Measurements from ENCODE around the gene RHOV.

RHOV gene

GRCh38 chr15:40829115-40829514, 44.9 kb downstream of the RHOV start:
- TF ChIP-seq, protein P1, sequence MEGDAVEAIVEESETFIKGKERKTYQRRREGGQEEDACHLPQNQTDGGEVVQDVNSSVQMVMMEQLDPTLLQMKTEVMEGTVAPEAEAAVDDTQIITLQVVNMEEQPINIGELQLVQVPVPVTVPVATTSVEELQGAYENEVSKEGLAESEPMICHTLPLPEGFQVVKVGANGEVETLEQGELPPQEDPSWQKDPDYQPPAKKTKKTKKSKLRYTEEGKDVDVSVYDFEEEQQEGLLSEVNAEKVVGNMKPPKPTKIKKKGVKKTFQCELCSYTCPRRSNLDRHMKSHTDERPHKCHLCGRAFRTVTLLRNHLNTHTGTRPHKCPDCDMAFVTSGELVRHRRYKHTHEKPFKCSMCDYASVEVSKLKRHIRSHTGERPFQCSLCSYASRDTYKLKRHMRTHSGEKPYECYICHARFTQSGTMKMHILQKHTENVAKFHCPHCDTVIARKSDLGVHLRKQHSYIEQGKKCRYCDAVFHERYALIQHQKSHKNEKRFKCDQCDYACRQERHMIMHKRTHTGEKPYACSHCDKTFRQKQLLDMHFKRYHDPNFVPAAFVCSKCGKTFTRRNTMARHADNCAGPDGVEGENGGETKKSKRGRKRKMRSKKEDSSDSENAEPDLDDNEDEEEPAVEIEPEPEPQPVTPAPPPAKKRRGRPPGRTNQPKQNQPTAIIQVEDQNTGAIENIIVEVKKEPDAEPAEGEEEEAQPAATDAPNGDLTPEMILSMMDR (IDR thresholded peaks at IDR 0.05; ENCODE audit: low read depth, low read length) = no peak
- no peak overlapping the region for H3K4me3 ChIP-seq (ENCODE audit: low read depth, low read length)

- TF ChIP-seq, protein P1 (IDR thresholded peaks at IDR 0.05; ENCODE audit: low read depth, low read length) = no peak
- H3K4me3 ChIP-seq (ENCODE audit: low read depth, low read length) = no peak within 1 kb of the TSS
Observed at GRCh38 chr15:40828447-40829036, 45.5 kb downstream of the RHOV start, which contains the start of gene PPP1R14D. TSS of gene PPP1R14D (minus strand) at chr15:40828708. CDS start at chr15:40828641, 67 bp downstream.

DNA sequence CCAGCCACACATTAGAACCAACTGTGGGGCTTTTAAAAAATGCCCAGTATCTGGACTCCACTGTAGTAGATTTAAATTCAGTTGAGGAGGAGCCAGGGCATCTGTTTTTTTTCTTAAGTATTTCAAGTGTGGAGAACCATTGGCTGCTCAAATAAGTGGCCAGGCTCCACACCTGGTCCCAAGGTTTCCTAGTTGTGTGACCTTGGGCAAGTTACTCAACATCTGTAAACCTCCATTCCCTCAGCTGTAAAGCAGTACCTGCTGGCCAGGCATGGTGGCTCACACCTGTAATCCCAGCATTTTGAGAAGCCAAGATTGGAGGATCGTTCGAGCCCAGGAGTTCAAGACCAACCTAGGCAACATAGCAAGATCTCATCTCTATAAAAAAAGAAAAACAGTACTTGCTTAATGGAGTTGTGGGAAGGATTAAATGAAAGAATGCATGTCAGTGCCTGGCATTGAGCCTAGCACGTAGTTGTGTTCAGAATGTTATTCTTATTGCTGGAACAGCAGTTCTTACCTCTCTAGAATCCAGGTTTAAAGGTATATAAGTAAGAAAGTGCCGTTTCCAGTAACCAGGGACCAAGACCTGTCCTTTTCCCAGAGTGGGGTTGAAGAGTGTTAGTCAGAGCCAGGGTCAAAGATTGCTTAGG, 47.5 kb downstream of the RHOV start:
- no peak overlapping the region for H3K4me3 ChIP-seq (ENCODE audit: low read depth, low read length)
- TF ChIP-seq, protein P1 (IDR thresholded peaks at IDR 0.05; ENCODE audit: low read depth, low read length) = no peak

DNA sequence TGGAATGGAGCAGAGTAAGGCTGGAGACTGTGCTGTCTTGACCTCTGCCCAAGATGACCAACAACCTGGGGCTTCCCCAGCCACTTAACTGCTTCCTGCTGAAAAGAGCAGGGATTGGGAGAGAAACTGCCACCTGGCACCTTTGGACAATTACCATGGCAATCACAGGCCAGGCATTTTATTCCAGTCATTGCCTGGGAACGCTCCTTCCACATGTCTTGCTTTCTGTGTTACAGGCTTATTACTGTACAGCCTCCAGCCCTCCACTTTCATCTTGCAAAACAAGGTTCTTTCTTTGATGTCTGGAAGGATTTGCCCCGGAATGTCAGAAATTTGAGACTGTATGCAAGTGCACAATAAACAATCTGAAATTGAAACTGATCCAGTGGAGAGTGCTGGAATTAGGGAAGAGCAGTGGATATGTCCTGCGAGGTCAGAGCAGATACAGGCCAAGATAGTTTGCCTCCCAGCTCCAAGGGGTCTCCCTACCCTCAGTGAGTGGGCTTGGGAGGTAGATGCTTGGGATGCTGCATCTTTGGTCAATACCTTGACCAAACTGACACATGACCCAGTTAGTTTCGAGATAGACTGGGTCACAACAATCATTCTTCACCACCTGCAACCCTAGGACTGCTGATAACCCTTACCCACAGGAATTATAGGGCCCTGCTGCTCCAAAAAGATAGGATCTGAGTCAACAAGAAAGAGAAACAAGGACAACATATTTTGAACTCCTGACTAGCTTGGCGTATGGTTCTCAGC, 48.2 kb downstream of the RHOV start:
- no peak overlapping the region for H3K4me3 ChIP-seq (ENCODE audit: low read depth, low read length)
- TF ChIP-seq, protein P1 (IDR thresholded peaks at IDR 0.05; ENCODE audit: low read depth, low read length) = no peak

DNA sequence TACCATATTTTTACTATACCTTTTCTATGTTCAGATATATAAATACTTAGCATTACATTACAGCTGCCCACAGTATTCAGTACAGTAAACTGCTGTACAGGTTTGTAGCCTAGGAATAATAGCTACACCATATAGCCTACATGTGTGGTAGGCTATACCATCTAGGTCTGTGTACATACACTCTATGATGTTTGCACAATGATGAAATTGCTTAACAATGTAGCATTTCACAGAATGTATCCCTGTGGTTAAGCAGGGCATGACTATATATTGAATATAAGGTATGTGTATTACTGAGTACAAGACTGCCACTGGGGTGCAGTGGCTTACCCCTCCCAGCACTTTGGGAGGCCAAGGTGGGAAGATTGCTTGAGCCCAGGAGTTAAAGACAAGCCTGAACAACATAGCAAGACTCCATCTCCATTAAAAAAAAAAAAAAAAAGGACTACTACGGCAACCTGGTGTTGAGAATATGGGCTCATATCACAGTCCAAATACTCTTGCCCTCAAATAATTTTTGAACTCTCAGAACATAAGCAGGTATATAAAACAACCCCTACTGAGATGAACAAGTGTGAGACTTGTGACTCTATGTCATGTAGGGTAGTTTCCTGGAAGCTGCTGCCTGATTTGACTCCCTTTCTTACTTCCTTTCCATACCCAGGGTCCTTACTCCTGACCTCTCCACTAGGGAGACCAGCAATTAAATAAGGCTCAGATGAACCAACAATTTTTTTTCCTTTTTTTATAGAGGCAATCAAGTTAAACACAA, 50.3 kb downstream of the RHOV start:
- no peak overlapping the region for H3K4me3 ChIP-seq (ENCODE audit: low read depth, low read length)
- TF ChIP-seq, protein P1 (IDR thresholded peaks at IDR 0.05; ENCODE audit: low read depth, low read length) = no peak

All from WI38 (cell line).